Fibroblast of lung (primary cell): Measurements from ENCODE around the gene FNDC7.

Source experiments
- EZH2 ChIP-seq: IDR thresholded peaks from 2 replicates; pipeline ENCODE4 v1.5.1; 2012; ENCODE audit warnings: low read length, control low read depth, mild to moderate bottlenecking; ENCODE audit errors: missing control alignments
- TF ChIP-seq, protein P1 (sequence below), 2 donors: IDR thresholded peaks in 1 of 2; conservative IDR thresholded peaks in 1 of 2; 1 replicate in 1 of 2; 2 replicates in 1 of 2; pipeline ENCODE4 v1.5.1; 2011 to 2012; ENCODE audit warnings: low read length in 2 of 2, control low read depth in 1 of 2, inconsistent platforms in 1 of 2, low read depth in 1 of 2, mild to moderate bottlenecking in 1 of 2

DNA sequence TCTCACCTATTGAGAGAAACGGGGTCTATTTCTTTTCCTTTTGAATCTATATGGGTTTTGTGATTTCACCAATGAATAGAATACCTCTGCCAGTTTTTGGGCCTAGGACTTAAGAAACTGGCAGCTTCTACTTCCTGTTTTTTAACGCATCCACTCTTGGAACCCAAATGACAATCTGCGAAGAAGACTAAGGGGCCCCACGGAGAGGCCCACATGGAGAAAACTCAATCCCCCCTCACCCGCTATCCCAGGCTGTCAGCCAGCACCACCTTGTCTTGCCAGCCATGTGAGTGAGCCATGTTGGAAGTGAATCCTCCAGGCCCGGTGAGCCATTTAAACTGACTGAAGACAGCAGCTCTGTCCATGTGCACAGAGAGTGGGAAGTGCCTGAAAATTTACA, 48.2 kb upstream of the FNDC7 start:
- TF ChIP-seq, protein P1, sequence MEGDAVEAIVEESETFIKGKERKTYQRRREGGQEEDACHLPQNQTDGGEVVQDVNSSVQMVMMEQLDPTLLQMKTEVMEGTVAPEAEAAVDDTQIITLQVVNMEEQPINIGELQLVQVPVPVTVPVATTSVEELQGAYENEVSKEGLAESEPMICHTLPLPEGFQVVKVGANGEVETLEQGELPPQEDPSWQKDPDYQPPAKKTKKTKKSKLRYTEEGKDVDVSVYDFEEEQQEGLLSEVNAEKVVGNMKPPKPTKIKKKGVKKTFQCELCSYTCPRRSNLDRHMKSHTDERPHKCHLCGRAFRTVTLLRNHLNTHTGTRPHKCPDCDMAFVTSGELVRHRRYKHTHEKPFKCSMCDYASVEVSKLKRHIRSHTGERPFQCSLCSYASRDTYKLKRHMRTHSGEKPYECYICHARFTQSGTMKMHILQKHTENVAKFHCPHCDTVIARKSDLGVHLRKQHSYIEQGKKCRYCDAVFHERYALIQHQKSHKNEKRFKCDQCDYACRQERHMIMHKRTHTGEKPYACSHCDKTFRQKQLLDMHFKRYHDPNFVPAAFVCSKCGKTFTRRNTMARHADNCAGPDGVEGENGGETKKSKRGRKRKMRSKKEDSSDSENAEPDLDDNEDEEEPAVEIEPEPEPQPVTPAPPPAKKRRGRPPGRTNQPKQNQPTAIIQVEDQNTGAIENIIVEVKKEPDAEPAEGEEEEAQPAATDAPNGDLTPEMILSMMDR (conservative IDR thresholded peaks at IDR 0.05 in 1 of 2, IDR thresholded peaks at IDR 0.05 in 1 of 2; ENCODE audit: low read depth in 1 of 2, low read length in 2 of 2): no peak
- no peak for TF ChIP-seq EZH2
